ENCODE results near the gene RAC2. TPM values are rescaled to one million over a fixed set of nuclear protein-coding genes. Genes with fewer than 3 reads are reported as not detected.

RAC2 gene
- total and polyA plus RNA-seq, 2 of the 8 experiments (the other 6 are each of a cell fraction or from before 2014, with no cell fraction given) = 2.3 to 4.3 TPM

DNA sequence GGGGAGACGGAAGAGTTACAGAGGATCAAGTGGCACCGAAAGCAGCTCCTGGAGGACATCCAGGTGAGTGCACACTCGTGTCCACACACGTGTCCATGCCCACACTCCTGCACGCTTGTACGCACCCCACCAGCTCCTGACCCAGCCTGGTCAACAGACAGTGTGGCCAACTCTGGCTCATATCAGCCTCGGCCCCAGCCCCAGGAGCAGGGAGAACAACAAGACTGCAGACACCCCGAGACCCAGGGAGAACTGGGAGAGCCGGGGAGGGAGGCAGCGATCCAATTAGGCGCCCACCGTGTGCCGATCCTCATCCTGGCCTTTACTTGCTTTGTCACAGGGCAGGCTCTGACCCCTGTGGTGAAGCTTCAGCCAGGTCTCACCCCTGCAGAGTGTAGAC, 48.6 kb upstream of the RAC2 start (continued):
- TF ChIP-seq CHD1 (IDR thresholded peaks at IDR 0.05; ENCODE audit: low read depth, low read length) (no peak), SIRT6 (IDR thresholded peaks at IDR 0.05; ENCODE audit: low read length) (no peak), RAD21 (IDR thresholded peaks at IDR 0.05 in 1 of 2, conservative IDR thresholded peaks at IDR 0.05 in 1 of 2; ENCODE audit: low read depth in 2 of 2, low read length in 2 of 2) (no peak), KDM4A (IDR thresholded peaks at IDR 0.05; ENCODE audit: low read depth, low read length, severe bottlenecking) (no peak), HDAC2 (IDR thresholded peaks at IDR 0.05; ENCODE audit: borderline replicate concordance in 1 of 2, low read depth in 2 of 2, low read length in 2 of 2) (no peak)
